Measurements from ENCODE around the gene LUZP2.

LUZP2 gene

GRCh38 chr11:24900514-24900913 is 403.7 kb downstream of the LUZP2 start:
- Histone ChIP-seq H3K4ac (ENCODE audit: low read depth, low read length) (no peak overlapping the region), H2AK5ac (ENCODE audit: low read length) (no peak overlapping the region), H3K4me3 (ENCODE audit: low read depth, low read length) (no peak overlapping the region), H4K91ac (ENCODE audit: low read depth, low read length) (no peak overlapping the region), H3K27me3 (ENCODE audit: insufficient read depth, low read length) (no peaks in the 10 kb centered on the region), H3K79me1 (ENCODE audit: low read length) (no peaks in the 10 kb centered on the region), H2AFZ (ENCODE audit: insufficient read depth, low read length, poor library complexity) (no peak overlapping the region), H3K27ac (ENCODE audit: low read depth, low read length) (no peak overlapping the region), H3K4me1 (ENCODE audit: control insufficient read depth in 1 of 2, insufficient read depth in 2 of 2, low read length in 2 of 2) (no peaks in the 10 kb centered on the region), H3K14ac (ENCODE audit: low read length) (no peak overlapping the region), H3K23ac (ENCODE audit: low read length) (no peak overlapping the region), H4K8ac (ENCODE audit: low read depth, low read length) (no peak overlapping the region), H3K18ac (ENCODE audit: low read length) (no peak overlapping the region), H2BK12ac (ENCODE audit: low read length) (no peak overlapping the region), H3K79me2 (ENCODE audit: control insufficient read depth, insufficient read depth, low read length, poor library complexity) (no peaks in the 10 kb centered on the region), H3K9ac (ENCODE audit: low read length) (no peak overlapping the region), H3K36me3 (ENCODE audit: control insufficient read depth in 1 of 2, insufficient read depth in 2 of 2, low read length in 2 of 2) (no peaks in the 10 kb centered on the region), H3K9me3 (ENCODE audit: insufficient read depth, low read depth, low read length) (peaks cover 1% of the 10 kb centered on the region), H2BK120ac (ENCODE audit: insufficient read depth, low read length, poor library complexity) (no peak overlapping the region), H3K4me2 (ENCODE audit: low read length) (no peak overlapping the region), H4K12ac (ENCODE audit: low read depth, low read length) (no peak overlapping the region), H2BK5ac (ENCODE audit: low read depth, low read length, poor library complexity) (no peak overlapping the region)
- DNase-seq: no peak
- WGBS (ENCODE audit: extremely low coverage, insufficient coverage, insufficient read length): no CpG with 5 or more reads among the region's 3 CpGs

DNA sequence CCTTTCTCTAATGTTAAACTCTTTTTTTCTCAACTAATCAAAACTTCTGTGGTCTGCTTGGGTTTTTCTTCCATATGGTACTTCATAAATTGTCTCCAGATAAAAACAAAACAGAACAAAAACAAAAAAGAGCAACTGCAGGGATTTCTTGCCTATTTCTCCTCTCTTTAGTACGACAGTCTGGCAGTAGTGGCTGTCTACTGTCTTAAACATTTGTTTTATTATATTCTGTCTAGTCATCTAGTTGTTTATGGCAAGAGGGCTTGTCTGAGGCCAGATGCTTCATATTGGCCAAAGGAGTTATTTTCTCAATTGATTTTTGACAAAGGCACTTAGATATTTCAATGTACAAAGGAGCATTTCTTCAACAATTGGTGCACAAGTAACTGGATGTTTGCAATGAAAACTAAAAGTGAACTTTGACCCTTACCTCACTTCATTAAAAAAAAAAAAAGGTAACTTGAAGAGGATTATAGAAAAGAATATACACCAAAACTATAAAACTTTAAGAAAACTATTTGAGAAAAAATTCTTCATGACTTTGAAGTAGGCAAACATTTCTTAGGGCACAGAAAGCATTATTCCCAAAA is 404.2 kb downstream of the LUZP2 start:
- Histone ChIP-seq H3K4me2 (ENCODE audit: low read length) (no peak overlapping the region), H3K79me1 (ENCODE audit: low read length) (no peaks in the 10 kb centered on the region), H2BK5ac (ENCODE audit: low read depth, low read length, poor library complexity) (no peak overlapping the region), H3K27me3 (ENCODE audit: insufficient read depth, low read length) (no peaks in the 10 kb centered on the region), H3K27ac (ENCODE audit: low read depth, low read length) (no peak overlapping the region), H2BK120ac (ENCODE audit: insufficient read depth, low read length, poor library complexity) (no peak overlapping the region), H2BK12ac (ENCODE audit: low read length) (no peak overlapping the region), H3K4me3 (ENCODE audit: low read depth, low read length) (no peak overlapping the region), H3K4me1 (ENCODE audit: control insufficient read depth in 1 of 2, insufficient read depth in 2 of 2, low read length in 2 of 2) (no peaks in the 10 kb centered on the region), H3K9me3 (ENCODE audit: insufficient read depth, low read depth, low read length) (peaks cover 1% of the 10 kb centered on the region), H3K4ac (ENCODE audit: low read depth, low read length) (no peak overlapping the region), H2AFZ (ENCODE audit: insufficient read depth, low read length, poor library complexity) (no peak overlapping the region), H4K12ac (ENCODE audit: low read depth, low read length) (no peak overlapping the region), H3K9ac (ENCODE audit: low read length) (no peak overlapping the region), H3K23ac (ENCODE audit: low read length) (no peak overlapping the region), H3K14ac (ENCODE audit: low read length) (no peak overlapping the region), H3K79me2 (ENCODE audit: control insufficient read depth, insufficient read depth, low read length, poor library complexity) (no peaks in the 10 kb centered on the region), H4K8ac (ENCODE audit: low read depth, low read length) (no peak overlapping the region), H2AK5ac (ENCODE audit: low read length) (no peak overlapping the region), H3K36me3 (ENCODE audit: control insufficient read depth in 1 of 2, insufficient read depth in 2 of 2, low read length in 2 of 2) (no peaks in the 10 kb centered on the region), H3K18ac (ENCODE audit: low read length) (no peak overlapping the region), H4K91ac (ENCODE audit: low read depth, low read length) (no peak overlapping the region)
- no peak for DNase-seq
- no CpG with 5 or more reads among the region's 1 CpG for WGBS (ENCODE audit: extremely low coverage, insufficient coverage, insufficient read length)

DNA sequence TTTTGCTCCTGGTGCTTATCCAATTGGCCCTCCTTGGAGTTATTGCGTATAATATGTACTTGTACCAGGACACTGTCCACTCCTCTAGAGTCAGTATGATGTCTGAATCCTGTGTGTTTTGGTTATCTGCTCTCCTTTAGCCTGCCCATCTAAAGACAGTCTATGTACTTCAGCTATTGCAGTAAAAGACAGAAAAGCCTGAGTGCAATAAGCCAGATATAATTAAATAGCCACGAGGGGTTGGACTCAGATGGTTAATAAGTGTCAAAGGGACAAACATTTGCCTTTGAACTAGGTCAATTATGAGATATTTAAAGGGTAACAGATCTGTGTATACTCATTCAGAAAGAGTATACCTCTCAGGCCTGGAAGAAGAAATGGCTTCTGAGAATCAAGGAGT is 406.7 kb downstream of the LUZP2 start:
- no peak for DNase-seq
- Histone ChIP-seq H3K14ac (ENCODE audit: low read length) (no peak overlapping the region), H3K9me3 (ENCODE audit: insufficient read depth, low read depth, low read length) (no peaks in the 10 kb centered on the region), H3K9ac (ENCODE audit: low read length) (no peak overlapping the region), H2AFZ (ENCODE audit: insufficient read depth, low read length, poor library complexity) (no peak overlapping the region), H3K4me3 (ENCODE audit: low read depth, low read length) (no peak overlapping the region), H3K36me3 (ENCODE audit: control insufficient read depth in 1 of 2, insufficient read depth in 2 of 2, low read length in 2 of 2) (no peaks in the 10 kb centered on the region), H4K91ac (ENCODE audit: low read depth, low read length) (no peak overlapping the region), H2BK5ac (ENCODE audit: low read depth, low read length, poor library complexity) (no peak overlapping the region), H2AK5ac (ENCODE audit: low read length) (no peak overlapping the region), H3K18ac (ENCODE audit: low read length) (no peak overlapping the region), H4K8ac (ENCODE audit: low read depth, low read length) (no peak overlapping the region), H2BK12ac (ENCODE audit: low read length) (no peak overlapping the region), H3K79me1 (ENCODE audit: low read length) (no peaks in the 10 kb centered on the region), H3K4me1 (ENCODE audit: control insufficient read depth in 1 of 2, insufficient read depth in 2 of 2, low read length in 2 of 2) (no peaks in the 10 kb centered on the region), H4K12ac (ENCODE audit: low read depth, low read length) (no peak overlapping the region), H3K4me2 (ENCODE audit: low read length) (no peak overlapping the region), H3K4ac (ENCODE audit: low read depth, low read length) (no peak overlapping the region), H3K27ac (ENCODE audit: low read depth, low read length) (no peak overlapping the region), H3K23ac (ENCODE audit: low read length) (no peak overlapping the region), H3K79me2 (ENCODE audit: control insufficient read depth, insufficient read depth, low read length, poor library complexity) (no peaks in the 10 kb centered on the region), H2BK120ac (ENCODE audit: insufficient read depth, low read length, poor library complexity) (no peak overlapping the region), H3K27me3 (ENCODE audit: insufficient read depth, low read length) (no peaks in the 10 kb centered on the region)
- WGBS (ENCODE audit: extremely low coverage, insufficient coverage, insufficient read length): no CpG with 5 or more reads among the region's 2 CpGs

DNA sequence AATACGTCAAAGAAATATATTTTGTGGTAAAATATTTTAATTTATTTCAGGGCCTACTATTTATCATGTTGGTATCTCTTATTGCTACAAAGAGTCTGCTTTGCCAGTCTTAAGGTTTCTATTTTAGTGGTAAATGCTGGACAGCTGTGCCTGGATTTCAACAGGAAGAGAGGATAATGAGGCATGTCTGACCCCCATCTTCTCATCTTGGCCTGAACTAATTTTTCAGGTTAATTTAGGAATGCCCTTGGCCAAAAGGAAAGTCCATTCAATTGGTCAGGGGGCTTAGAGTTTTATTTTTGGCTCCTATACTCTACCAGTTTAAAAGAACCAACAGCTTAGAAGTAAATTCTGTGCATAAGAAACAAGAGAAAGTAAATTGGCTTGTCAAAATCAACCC is 428.2 kb downstream of the LUZP2 start:
- H3K4ac ChIP-seq (ENCODE audit: low read depth, low read length): no peak overlapping the region
- no peak overlapping the region for H3K27ac ChIP-seq (ENCODE audit: low read depth, low read length)
- no peak overlapping the region for H3K14ac ChIP-seq (ENCODE audit: low read length)
- no peaks in the 10 kb centered on the region for H3K79me2 ChIP-seq (ENCODE audit: control insufficient read depth, insufficient read depth, low read length, poor library complexity)
- H4K8ac ChIP-seq (ENCODE audit: low read depth, low read length): no peak overlapping the region
- H3K4me2 ChIP-seq (ENCODE audit: low read length): no peak overlapping the region
- no peaks in the 10 kb centered on the region for H3K27me3 ChIP-seq (ENCODE audit: insufficient read depth, low read length)
- no peak overlapping the region for H2BK5ac ChIP-seq (ENCODE audit: low read depth, low read length, poor library complexity)
- no peak overlapping the region for H3K23ac ChIP-seq (ENCODE audit: low read length)
- H3K18ac ChIP-seq (ENCODE audit: low read length): no peak overlapping the region
- no peak overlapping the region for H2BK12ac ChIP-seq (ENCODE audit: low read length)
- H2BK120ac ChIP-seq (ENCODE audit: insufficient read depth, low read length, poor library complexity): no peak overlapping the region
- no peak overlapping the region for H4K12ac ChIP-seq (ENCODE audit: low read depth, low read length)
- H3K9me3 ChIP-seq (ENCODE audit: insufficient read depth, low read depth, low read length): no peaks in the 10 kb centered on the region
- no peak overlapping the region for H3K9ac ChIP-seq (ENCODE audit: low read length)
- no CpG with 5 or more reads among the region's 1 CpG for WGBS (ENCODE audit: extremely low coverage, insufficient coverage, insufficient read length)
- no peak overlapping the region for H3K4me3 ChIP-seq (ENCODE audit: low read depth, low read length)
- H2AFZ ChIP-seq (ENCODE audit: insufficient read depth, low read length, poor library complexity): no peak overlapping the region
- no peaks in the 10 kb centered on the region for H3K36me3 ChIP-seq (ENCODE audit: control insufficient read depth in 1 of 2, insufficient read depth in 2 of 2, low read length in 2 of 2)
- H2AK5ac ChIP-seq (ENCODE audit: low read length): no peak overlapping the region
- no peaks in the 10 kb centered on the region for H3K4me1 ChIP-seq (ENCODE audit: control insufficient read depth in 1 of 2, insufficient read depth in 2 of 2, low read length in 2 of 2)
- no peaks in the 10 kb centered on the region for H3K79me1 ChIP-seq (ENCODE audit: low read length)
- DNase-seq: no peak
- no peak overlapping the region for H4K91ac ChIP-seq (ENCODE audit: low read depth, low read length)

Data from trophoblast cell (in vitro differentiated cells and primary cell).